Gastrocnemius medialis (tissue), 4 donors: Measurements from ENCODE around the gene SLC35A1. TPM values are rescaled to one million over a fixed set of nuclear protein-coding genes. Genes with fewer than 3 reads are reported as not detected.
"Not testable (repeated sequence)": the region's sequence is repeated elsewhere in the genome, so short reads cannot be mapped to it uniquely, and the experiment has no call there.

Experiments used
- ATAC-seq, 2 donors: fragments of 150-250 bp; one replicate each; pipeline ENCODE4 v1.9.1; 2016
- DNase-seq, 2 donors: peaks; one replicate each; pipeline ENCODE4 v3.0.0-alpha.2; 2019
- H3K27ac ChIP-seq, 4 donors: fragments of 200-600 bp; sonication (generic); 1 replicate in 1 of 4; 2 replicates in 3 of 4; pipeline ENCODE4 v1.5.1; 2016 to 2018; ENCODE audit warnings: mild to moderate bottlenecking in 2 of 4, moderate library complexity in 1 of 4
- H3K27me3 ChIP-seq, 3 donors: fragments of 200-600 bp; sonication (generic) in 2 of 3; 1 replicate in 1 of 3; 2 replicates in 2 of 3; pipeline versions ENCODE4 v1.5.1 to v1.6.0; 2016 to 2019; ENCODE audit warnings: mild to moderate bottlenecking in 1 of 3, moderate library complexity in 1 of 3
- H3K36me3 ChIP-seq, 2 donors: fragments of 200-600 bp; sonication (generic) in 1 of 2; one replicate each; pipeline ENCODE4 v1.5.1; 2017 to 2018
- H3K4me1 ChIP-seq, 2 donors: fragments of 200-600 bp; sonication (generic) in 1 of 2; one replicate each; pipeline ENCODE4 v1.5.1; 2016 to 2017; ENCODE audit warnings: mild to moderate bottlenecking in 2 of 2
- H3K4me3 ChIP-seq, 4 donors: fragments of 200-600 bp; sonication (generic) in 3 of 4; 1 replicate in 1 of 4; 2 replicates in 3 of 4; pipeline ENCODE4 v1.5.1; 2016 to 2019; ENCODE audit warnings: mild to moderate bottlenecking in 2 of 4
- H3K9me3 ChIP-seq, 3 donors: fragments of 200-600 bp; sonication (generic) in 2 of 3; 1 replicate in 1 of 3; 2 replicates in 2 of 3; pipeline ENCODE4 v1.5.1; 2016 to 2019
- CTCF ChIP-seq, 5 experiments: fragments of 450-650 bp in 3 of 5; fragments of 200-600 bp in 2 of 5; sonication (generic) in 2 of 5; IDR thresholded peaks in 4 of 5; conservative IDR thresholded peaks in 1 of 5; 1 replicate in 4 of 5; 2 replicates in 1 of 5; pipeline ENCODE4 v1.5.1; 2016 to 2019; ENCODE audit warnings: antibody characterized with exemption in 5 of 5, mild to moderate bottlenecking in 3 of 5, moderate library complexity in 3 of 5
- POLR2A ChIP-seq, 2 donors: fragments of 450-650 bp; IDR thresholded peaks; one replicate each; pipeline ENCODE4 v1.6.1; 2017; ENCODE audit warnings: antibody characterized with exemption in 2 of 2, mild to moderate bottlenecking in 2 of 2, moderate library complexity in 2 of 2
- in situ Hi-C, 4 donors: fragments of 200-750 bp; cut with MboI; loops; one replicate each; pipeline versions ENCODE4 v1.15.0 to v1.8.0; 2017; ENCODE audit warnings: low sequenced_read_pairs in 4 of 4
- intact Hi-C: fragments of 100-400 bp; cut with DNase I; formaldehyde crosslinking; loops from one replicate; pipeline ENCODE4 v1.15.1; 2023; ENCODE audit warnings: low total_unique reads
- total RNA-seq, 4 donors: library from RNA; depleted of rRNA; stranded (reverse); fragments of >200 nt; gene quantifications; one replicate each; pipeline versions ENCODE4 v1.1.0 to v1.2.3, GENCODE V29; 2016

Gene SLC35A1
- total RNA-seq, 4 donors from 2014 or later, result 6.7 to 19.2 (median 11.2) TPM

GRCh38 chr6:87481931-87482330, 9.2 kb downstream of the SLC35A1 start:
- Histone ChIP-seq H3K4me1 (no peaks in the 10 kb centered on the region), H3K36me3 (no peaks in the 10 kb centered on the region), H3K27me3 (no peaks in the 10 kb centered on the region), H3K4me3 (no peak overlapping the region), H3K9me3 (no peaks in the 10 kb centered on the region), H3K27ac (no peak overlapping the region)
- no peak for ATAC-seq
- intact Hi-C loops, result no loop called here
- TF ChIP-seq POLR2A (IDR thresholded peaks at IDR 0.05) (no peak), CTCF (IDR thresholded peaks at IDR 0.05 in 4 of 5, conservative IDR thresholded peaks at IDR 0.05 in 1 of 5) (no peak)
- no peak for DNase-seq
- in situ Hi-C loops, result no loop called here

- in situ Hi-C loops, result no loop called here
Observed at GRCh38 chr6:87482366-87482765, 9.6 kb downstream of the SLC35A1 start.

GRCh38 chr6:87483929-87484328, 11.2 kb downstream of the SLC35A1 start:
- in situ Hi-C loops, result no loop called here
- DNase-seq (no peak), ATAC-seq (no peak)
- H3K36me3 ChIP-seq, result no peaks in the 10 kb centered on the region
- H3K4me1 ChIP-seq, result no peaks in the 10 kb centered on the region
- H3K27ac ChIP-seq, result no peak overlapping the region
- no peaks in the 10 kb centered on the region for H3K9me3 ChIP-seq
- no peak overlapping the region for H3K4me3 ChIP-seq
- peak in 1 of 5 experiments; percentile 38 for TF ChIP-seq CTCF (IDR thresholded peaks at IDR 0.05 in 4 of 5, conservative IDR thresholded peaks at IDR 0.05 in 1 of 5)
- no peak for TF ChIP-seq POLR2A (IDR thresholded peaks at IDR 0.05)
- intact Hi-C loops, result no loop called here
- no peaks in the 10 kb centered on the region for H3K27me3 ChIP-seq

More at GRCh38 chr6:87482366-87482765, 9.6 kb downstream of the SLC35A1 start:
- ATAC-seq, result no peak
- Histone ChIP-seq H3K27me3 (no peaks in the 10 kb centered on the region), H3K27ac (no peak overlapping the region), H3K9me3 (no peaks in the 10 kb centered on the region), H3K4me3 (no peak overlapping the region), H3K4me1 (no peaks in the 10 kb centered on the region), H3K36me3 (no peaks in the 10 kb centered on the region)
- intact Hi-C loops, result no loop called here
- TF ChIP-seq POLR2A (IDR thresholded peaks at IDR 0.05), result no peak
- no peak for TF ChIP-seq CTCF (IDR thresholded peaks at IDR 0.05 in 4 of 5, conservative IDR thresholded peaks at IDR 0.05 in 1 of 5)
- DNase-seq, result no peak

- Histone ChIP-seq H3K9me3 (no peaks in the 10 kb centered on the region), H3K27me3 (no peaks in the 10 kb centered on the region), H3K36me3 (no peaks in the 10 kb centered on the region), H3K4me1 (no peaks in the 10 kb centered on the region), H3K27ac (no peak overlapping the region), H3K4me3 (no peak overlapping the region)
- intact Hi-C loops, result no loop called here
- TF ChIP-seq CTCF (IDR thresholded peaks at IDR 0.05 in 4 of 5, conservative IDR thresholded peaks at IDR 0.05 in 1 of 5) (no peak), POLR2A (IDR thresholded peaks at IDR 0.05) (no peak)
- DNase-seq (no peak), ATAC-seq (no peak)
- in situ Hi-C loops, result no loop called here
Observed at GRCh38 chr6:87484491-87484890, 11.7 kb downstream of the SLC35A1 start.

GRCh38 chr6:87487555-87487954, 14.8 kb downstream of the SLC35A1 start:
- in situ Hi-C loops (no loop called here), intact Hi-C loops (no loop called here)
- no peak overlapping the region for H3K27ac ChIP-seq
- DNase-seq (no peak), ATAC-seq (no peak)
- no peaks in the 10 kb centered on the region for H3K36me3 ChIP-seq
- no peak for TF ChIP-seq POLR2A (IDR thresholded peaks at IDR 0.05)
- no peak for TF ChIP-seq CTCF (IDR thresholded peaks at IDR 0.05 in 4 of 5, conservative IDR thresholded peaks at IDR 0.05 in 1 of 5)
- H3K4me3 ChIP-seq, result no peak overlapping the region
- H3K9me3 ChIP-seq, result no peaks in the 10 kb centered on the region
- no peaks in the 10 kb centered on the region for H3K4me1 ChIP-seq
- H3K27me3 ChIP-seq, result no peaks in the 10 kb centered on the region

GRCh38 chr6:87489326-87489725, 16.6 kb downstream of the SLC35A1 start:
- intact Hi-C loops, H3K4me1 ChIP-seq, H3K4me3 ChIP-seq, in situ Hi-C loops, H3K27ac ChIP-seq, DNase-seq, ATAC-seq, H3K36me3 ChIP-seq, H3K27me3 ChIP-seq, H3K9me3 ChIP-seq: not testable (repeated sequence)
